Measurements from ENCODE around the gene ROCK2. TPM values are rescaled to one million over a fixed set of nuclear protein-coding genes. Genes with fewer than 3 reads are reported as not detected.
A peak's percentile ranks its signal among the peaks of the same experiment; 100 is the strongest.

ROCK2 gene
- total and polyA plus RNA-seq, 2 of the 13 experiments (the other 11 are each of a cell fraction or from before 2014, with no cell fraction given) = 38.1 to 119 TPM

GRCh38 chr2:11387843-11388242, 43.4 kb upstream of the ROCK2 start (continued):
- TF ChIP-seq ZBTB21 (CRISPR knock-in tag; IDR thresholded peaks at IDR 0.05) (no peak), IRF1 (CRISPR knock-in tag; IDR thresholded peaks at IDR 0.05; ENCODE audit: low read depth) (no peak), FOSL1 (CRISPR knock-in tag; IDR thresholded peaks at IDR 0.05; ENCODE audit: borderline replicate concordance) (no peak), MEIS2 (CRISPR knock-in tag; IDR thresholded peaks at IDR 0.05) (no peak), EP300 (IDR thresholded peaks at IDR 0.05; ENCODE audit: low read depth in 2 of 2, low read length in 2 of 2) (peak in 1 of 2 experiments; percentile 71; a peak in 2 of 4 replicates), EP300 (CRISPR knock-in tag; IDR thresholded peaks at IDR 0.05; ENCODE audit: borderline replicate concordance) (peak; percentile 52), KLF9 (CRISPR knock-in tag; IDR thresholded peaks at IDR 0.05; ENCODE audit: low read depth) (0 out of 2 replicates have a peak, but pooled peaks have one; percentile 41)
- TF ChIP-seq, protein P1, sequence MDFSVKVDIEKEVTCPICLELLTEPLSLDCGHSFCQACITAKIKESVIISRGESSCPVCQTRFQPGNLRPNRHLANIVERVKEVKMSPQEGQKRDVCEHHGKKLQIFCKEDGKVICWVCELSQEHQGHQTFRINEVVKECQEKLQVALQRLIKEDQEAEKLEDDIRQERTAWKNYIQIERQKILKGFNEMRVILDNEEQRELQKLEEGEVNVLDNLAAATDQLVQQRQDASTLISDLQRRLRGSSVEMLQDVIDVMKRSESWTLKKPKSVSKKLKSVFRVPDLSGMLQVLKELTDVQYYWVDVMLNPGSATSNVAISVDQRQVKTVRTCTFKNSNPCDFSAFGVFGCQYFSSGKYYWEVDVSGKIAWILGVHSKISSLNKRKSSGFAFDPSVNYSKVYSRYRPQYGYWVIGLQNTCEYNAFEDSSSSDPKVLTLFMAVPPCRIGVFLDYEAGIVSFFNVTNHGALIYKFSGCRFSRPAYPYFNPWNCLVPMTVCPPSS (IDR thresholded peaks at IDR 0.05) = no peak
- TF ChIP-seq, protein P2, sequence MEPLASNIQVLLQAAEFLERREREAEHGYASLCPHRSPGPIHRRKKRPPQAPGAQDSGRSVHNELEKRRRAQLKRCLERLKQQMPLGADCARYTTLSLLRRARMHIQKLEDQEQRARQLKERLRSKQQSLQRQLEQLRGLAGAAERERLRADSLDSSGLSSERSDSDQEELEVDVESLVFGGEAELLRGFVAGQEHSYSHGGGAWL (CRISPR knock-in tag; IDR thresholded peaks at IDR 0.05) = no peak
- TF ChIP-seq, protein P3, sequence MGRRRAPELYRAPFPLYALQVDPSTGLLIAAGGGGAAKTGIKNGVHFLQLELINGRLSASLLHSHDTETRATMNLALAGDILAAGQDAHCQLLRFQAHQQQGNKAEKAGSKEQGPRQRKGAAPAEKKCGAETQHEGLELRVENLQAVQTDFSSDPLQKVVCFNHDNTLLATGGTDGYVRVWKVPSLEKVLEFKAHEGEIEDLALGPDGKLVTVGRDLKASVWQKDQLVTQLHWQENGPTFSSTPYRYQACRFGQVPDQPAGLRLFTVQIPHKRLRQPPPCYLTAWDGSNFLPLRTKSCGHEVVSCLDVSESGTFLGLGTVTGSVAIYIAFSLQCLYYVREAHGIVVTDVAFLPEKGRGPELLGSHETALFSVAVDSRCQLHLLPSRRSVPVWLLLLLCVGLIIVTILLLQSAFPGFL (CRISPR knock-in tag; IDR thresholded peaks at IDR 0.05) = no peak
- TF ChIP-seq, protein P4, sequence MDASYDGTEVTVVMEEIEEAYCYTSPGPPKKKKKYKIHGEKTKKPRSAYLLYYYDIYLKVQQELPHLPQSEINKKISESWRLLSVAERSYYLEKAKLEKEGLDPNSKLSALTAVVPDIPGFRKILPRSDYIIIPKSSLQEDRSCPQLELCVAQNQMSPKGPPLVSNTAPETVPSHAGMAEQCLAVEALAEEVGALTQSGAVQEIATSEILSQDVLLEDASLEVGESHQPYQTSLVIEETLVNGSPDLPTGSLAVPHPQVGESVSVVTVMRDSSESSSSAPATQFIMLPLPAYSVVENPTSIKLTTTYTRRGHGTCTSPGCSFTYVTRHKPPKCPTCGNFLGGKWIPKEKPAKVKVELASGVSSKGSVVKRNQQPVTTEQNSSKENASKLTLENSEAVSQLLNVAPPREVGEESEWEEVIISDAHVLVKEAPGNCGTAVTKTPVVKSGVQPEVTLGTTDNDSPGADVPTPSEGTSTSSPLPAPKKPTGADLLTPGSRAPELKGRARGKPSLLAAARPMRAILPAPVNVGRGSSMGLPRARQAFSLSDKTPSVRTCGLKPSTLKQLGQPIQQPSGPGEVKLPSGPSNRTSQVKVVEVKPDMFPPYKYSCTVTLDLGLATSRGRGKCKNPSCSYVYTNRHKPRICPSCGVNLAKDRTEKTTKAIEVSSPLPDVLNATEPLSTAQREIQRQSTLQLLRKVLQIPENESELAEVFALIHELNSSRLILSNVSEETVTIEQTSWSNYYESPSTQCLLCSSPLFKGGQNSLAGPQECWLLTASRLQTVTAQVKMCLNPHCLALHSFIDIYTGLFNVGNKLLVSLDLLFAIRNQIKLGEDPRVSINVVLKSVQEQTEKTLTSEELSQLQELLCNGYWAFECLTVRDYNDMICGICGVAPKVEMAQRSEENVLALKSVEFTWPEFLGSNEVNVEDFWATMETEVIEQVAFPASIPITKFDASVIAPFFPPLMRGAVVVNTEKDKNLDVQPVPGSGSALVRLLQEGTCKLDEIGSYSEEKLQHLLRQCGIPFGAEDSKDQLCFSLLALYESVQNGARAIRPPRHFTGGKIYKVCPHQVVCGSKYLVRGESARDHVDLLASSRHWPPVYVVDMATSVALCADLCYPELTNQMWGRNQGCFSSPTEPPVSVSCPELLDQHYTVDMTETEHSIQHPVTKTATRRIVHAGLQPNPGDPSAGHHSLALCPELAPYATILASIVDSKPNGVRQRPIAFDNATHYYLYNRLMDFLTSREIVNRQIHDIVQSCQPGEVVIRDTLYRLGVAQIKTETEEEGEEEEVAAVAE (CRISPR knock-in tag; IDR thresholded peaks at IDR 0.05; ENCODE audit: borderline replicate concordance) = peak; percentile 47; the same call in 1 of the 2 replicates

All from HepG2 (cell line).